HG02588 (cell line): ENCODE results near the gene REG3G.
"Not testable (repeated sequence)": the region's sequence is repeated elsewhere in the genome, so short reads cannot be mapped to it uniquely, and the experiment has no call there.

Source experiments
- ATAC-seq: cut with Tn5 transposase; IDR thresholded peaks from one replicate; pipeline ENCODE4 v1.9.1; 2021; ENCODE audit warnings: mild to moderate bottlenecking, moderate library complexity; ENCODE audit not compliant: unreplicated experiment

REG3G gene

GRCh38 chr2:79013629-79014028 is 11.9 kb upstream of the REG3G start:
- ATAC-seq, result no peak

GRCh38 chr2:79016342-79016741 is 9.2 kb upstream of the REG3G start:
- ATAC-seq, result no peak

GRCh38 chr2:79026061-79026460 is 559 bp downstream of the REG3G start:
- ATAC-seq, result no peak

GRCh38 chr2:79039944-79040343 is 14.4 kb downstream of the REG3G start:
- ATAC-seq, result no peak

- no peak for ATAC-seq
Measured at GRCh38 chr2:79041032-79041448, 15.5 kb downstream of the REG3G start.

GRCh38 chr2:79053486-79053885 is 28.0 kb downstream of the REG3G start:
- not testable (repeated sequence) for ATAC-seq

GRCh38 chr2:79054769-79055168 is 29.3 kb downstream of the REG3G start:
- not testable (repeated sequence) for ATAC-seq

GRCh38 chr2:79065201-79065600 is 39.7 kb downstream of the REG3G start:
- ATAC-seq, result no peak

- no peak for ATAC-seq
Measured at GRCh38 chr2:79071078-79071477, 45.6 kb downstream of the REG3G start.
